ENCODE data around the gene MAP3K5. TPM values are rescaled to one million over a fixed set of nuclear protein-coding genes. Genes with fewer than 3 reads are reported as not detected.

Gene MAP3K5
- total RNA-seq, 1 experiment from 2014 or later: 8.1 TPM

- H3K27me3 ChIP-seq (ENCODE audit: control insufficient read depth, insufficient read depth, low read length): no peaks in the 10 kb centered on the region
- ChIA-PET CTCF (no interaction called here), POLR2A (no interaction called here)
- H3K4me1 ChIP-seq (ENCODE audit: control insufficient read depth, insufficient read depth, low read length): no peaks in the 10 kb centered on the region
- DNase-seq (ENCODE audit: low read depth, low spot score): no peak
- in situ Hi-C loops (cut with HindIII; ENCODE audit: low pct_unique_long_range_greater_than_20kb, low sequenced_read_pairs): no loop called here
- TF ChIP-seq CTCF (IDR thresholded peaks at IDR 0.05): no peak
- TF ChIP-seq REST (IDR thresholded peaks at IDR 0.05; ENCODE audit: insufficient read depth in 1 of 2, low read depth in 2 of 2, low read length in 1 of 2): no peak
- no peak for TF ChIP-seq POLR2AphosphoS5 (IDR thresholded peaks at IDR 0.05; ENCODE audit: low read depth, low read length)
- TF ChIP-seq TCF7L2 (IDR thresholded peaks at IDR 0.05; ENCODE audit: low read depth, low read length): no peak
- no peak for TF ChIP-seq SIN3A (IDR thresholded peaks at IDR 0.05; ENCODE audit: borderline replicate concordance, insufficient read depth, low read depth, low read length)
- intact Hi-C loops (cut with micrococcal nuclease; ENCODE audit: unreplicated experiment): loop anchor here (10.0 kb wide), 1 partner anchor 84 kb away; the partner anchor contains the start of gene SLC35D3
- BruUV-seq (replicated peaks): no TSS peak
- no peak for ATAC-seq
- H3K4me3 ChIP-seq (ENCODE audit: low read depth in 2 of 2, low read length in 2 of 2): no peak overlapping the region
- H3K27ac ChIP-seq (ENCODE audit: low read length): no peak overlapping the region
- H3K9me3 ChIP-seq (ENCODE audit: control insufficient read depth, insufficient read depth, low read depth, low read length): no peaks in the 10 kb centered on the region
- H3K36me3 ChIP-seq (ENCODE audit: control insufficient read depth, insufficient read depth, low read length): no peaks in the 10 kb centered on the region
Observed at GRCh38 chr6:136840276-136841001, 48.2 kb upstream of the MAP3K5 start.

- TF ChIP-seq REST (IDR thresholded peaks at IDR 0.05; ENCODE audit: insufficient read depth in 1 of 2, low read depth in 2 of 2, low read length in 1 of 2) (no peak), TCF7L2 (IDR thresholded peaks at IDR 0.05; ENCODE audit: low read depth, low read length) (no peak), SIN3A (IDR thresholded peaks at IDR 0.05; ENCODE audit: borderline replicate concordance, insufficient read depth, low read depth, low read length) (no peak), CTCF (IDR thresholded peaks at IDR 0.05) (no peak), POLR2AphosphoS5 (IDR thresholded peaks at IDR 0.05; ENCODE audit: low read depth, low read length) (no peak)
- Histone ChIP-seq H3K4me1 (ENCODE audit: control insufficient read depth, insufficient read depth, low read length) (no peaks in the 10 kb centered on the region), H3K4me3 (ENCODE audit: low read depth in 2 of 2, low read length in 2 of 2) (no peak overlapping the region), H3K36me3 (ENCODE audit: control insufficient read depth, insufficient read depth, low read length) (0 out of 2 replicates have a peak, but pooled peaks cover 2% of the 10 kb centered on the region), H3K27me3 (ENCODE audit: control insufficient read depth, insufficient read depth, low read length) (no peaks in the 10 kb centered on the region), H3K9me3 (ENCODE audit: control insufficient read depth, insufficient read depth, low read depth, low read length) (no peaks in the 10 kb centered on the region), H3K27ac (ENCODE audit: low read length) (no peak overlapping the region)
- in situ Hi-C loops (cut with HindIII; ENCODE audit: low pct_unique_long_range_greater_than_20kb, low sequenced_read_pairs) (no loop called here), intact Hi-C loops (cut with micrococcal nuclease; ENCODE audit: unreplicated experiment) (no loop called here)
- no TSS peak for BruUV-seq (replicated peaks)
- ATAC-seq: no peak
- ChIA-PET CTCF (no interaction called here), POLR2A (no interaction called here)
- DNase-seq (ENCODE audit: low read depth, low spot score): no peak
Observed at GRCh38 chr6:136831873-136832562, 39.7 kb upstream of the MAP3K5 start.

Data from Panc1 (cell line).